Endothelial cell of umbilical vein (primary cell): ENCODE data around the gene NR3C2. TPM values are rescaled to one million over a fixed set of nuclear protein-coding genes. Genes with fewer than 3 reads are reported as not detected.

Experiments
- BruUV-seq: library from RNA; stranded (reverse); fragments of 400-500 nt; replicated peaks from 2 replicates; lab custom pipeline; 2021; lab: Mats Ljungman, UMichigan
- CTCF ChIA-PET: fragments of 300-600, 350-600 bp; sonication (Branson Sonifier 250); formaldehyde crosslinking; loops from one replicate; lab custom pipeline; 2021; ENCODE audit warnings: antibody characterized with exemption, inconsistent platforms; lab: Charles Lee
- POLR2A ChIA-PET: fragments of 300-600, 350-600 bp; sonication (Branson Sonifier 250); formaldehyde crosslinking; loops from one replicate; lab custom pipeline; 2021; ENCODE audit warnings: antibody characterized with exemption, inconsistent platforms; lab: Charles Lee
- DNase-seq: peaks from one replicate; pipeline ENCODE4 v3.0.0-alpha.2; 2011; ENCODE audit warnings: low read depth, low spot score
- FAIRE-seq: peaks from 2 replicates; lab custom pipeline; 2011; peaks lifted over from hg19 to GRCh38; lab: Jason Lieb, UNC
- H2AFZ ChIP-seq: 2 replicates; pipeline ENCODE4 v1.6.0; 2012; ENCODE audit warnings: low read depth, low read length, control low read depth, inconsistent platforms
- H3K27ac ChIP-seq: 2 replicates; pipeline ENCODE4 v1.5.1; 2011; ENCODE audit warnings: low read depth, mild to moderate bottlenecking, control low read depth, low read length, moderate library complexity; ENCODE audit not compliant: insufficient read depth
- H3K27me3 ChIP-seq, 2 experiments: 2 replicates each; pipeline versions ENCODE4 v1.6.0 to v1.6.1; 2011; ENCODE audit warnings: low read length in 2 of 2, mixed read lengths in 1 of 2; ENCODE audit not compliant: control insufficient read depth in 2 of 2, insufficient read depth in 2 of 2
- H3K36me3 ChIP-seq, 2 experiments: 2 replicates in 1 of 2; 3 replicates in 1 of 2; pipeline ENCODE4 v1.5.1; 2011; ENCODE audit warnings: low read length in 2 of 2, mild to moderate bottlenecking in 1 of 2, moderate library complexity in 1 of 2; ENCODE audit not compliant: control insufficient read depth in 2 of 2, insufficient read depth in 2 of 2; ENCODE audit errors: extremely low read depth in 1 of 2
- H3K4me1 ChIP-seq: 3 replicates; pipeline ENCODE4 v1.5.1; 2011; ENCODE audit warnings: mild to moderate bottlenecking, low read length; ENCODE audit not compliant: control insufficient read depth, insufficient read depth; ENCODE audit errors: extremely low read depth
- H3K4me2 ChIP-seq: 2 replicates; pipeline ENCODE4 v1.6.1; 2011; ENCODE audit warnings: low read length, control low read depth, mixed read lengths; ENCODE audit not compliant: insufficient read depth
- H3K4me3 ChIP-seq, 3 experiments: fragments of 200-600 bp in 1 of 3; sonication (generic), shearing (Covaris generic) in 1 of 3; replicated peaks in 1 of 3; 2 replicates each; pipeline ENCODE4 v1.5.1; 2011 to 2016; ENCODE audit warnings: control low read depth in 3 of 3, low read length in 3 of 3, mild to moderate bottlenecking in 2 of 3, inconsistent platforms in 1 of 3, low read depth in 1 of 3, moderate library complexity in 1 of 3; ENCODE audit not compliant: insufficient read depth in 1 of 3
- H3K79me2 ChIP-seq: 2 replicates; pipeline ENCODE4 v1.6.0; 2012; ENCODE audit warnings: low read length, inconsistent platforms; ENCODE audit not compliant: control insufficient read depth, insufficient read depth
- H3K9ac ChIP-seq: replicated peaks from 2 replicates; pipeline ENCODE3; 2011; ENCODE audit warnings: low read length, control low read depth; ENCODE audit not compliant: insufficient read depth; ENCODE audit errors: extremely low read depth
- H3K9me1 ChIP-seq: replicated peaks from 3 replicates; pipeline ENCODE4 v1.6.0; 2011; ENCODE audit warnings: mild to moderate bottlenecking, low read length; ENCODE audit not compliant: control insufficient read depth, insufficient read depth; ENCODE audit errors: extremely low read depth
- H3K9me3 ChIP-seq: replicated peaks from 2 replicates; pipeline ENCODE4 v1.5.1; 2012; ENCODE audit warnings: low read length, inconsistent platforms; ENCODE audit not compliant: control insufficient read depth, insufficient read depth
- H4K20me1 ChIP-seq: replicated peaks from 2 replicates; pipeline ENCODE3; 2011; ENCODE audit warnings: mild to moderate bottlenecking, low read length; ENCODE audit not compliant: control insufficient read depth, insufficient read depth; ENCODE audit errors: extremely low read depth
- CTCF ChIP-seq, 2 donors: IDR thresholded peaks; 1 replicate in 1 of 2; 2 replicates in 1 of 2; pipeline ENCODE4 v1.5.1; 2011; ENCODE audit warnings: low read length in 2 of 2, mild to moderate bottlenecking in 2 of 2, moderate library complexity in 2 of 2, control low read depth in 1 of 2, inconsistent platforms in 1 of 2, low read depth in 1 of 2; ENCODE audit not compliant: insufficient read depth in 1 of 2; ENCODE audit errors: extremely low read depth in 1 of 2
- EZH2 ChIP-seq: IDR thresholded peaks from 2 replicates; pipeline ENCODE4 v1.6.1; 2012; ENCODE audit warnings: borderline replicate concordance, low read depth, mild to moderate bottlenecking, moderate library complexity, low read length, inconsistent platforms; ENCODE audit not compliant: severe bottlenecking
- FOS ChIP-seq: IDR thresholded peaks from 2 replicates; pipeline ENCODE4 v1.6.1; 2011; ENCODE audit warnings: mild to moderate bottlenecking, low read length, moderate library complexity, borderline replicate concordance; ENCODE audit not compliant: insufficient read depth
- GATA2 ChIP-seq: IDR thresholded peaks from 2 replicates; pipeline ENCODE4 v1.7.0; 2011; ENCODE audit warnings: low read depth, mild to moderate bottlenecking, moderate library complexity, mixed read lengths, low read length; ENCODE audit not compliant: insufficient read length, insufficient read depth
- JUN ChIP-seq: IDR thresholded peaks from 2 replicates; pipeline ENCODE4 v1.6.1; 2011; ENCODE audit warnings: borderline replicate concordance, low read depth; ENCODE audit not compliant: insufficient read length, insufficient read depth
- MAX ChIP-seq: IDR thresholded peaks from 2 replicates; pipeline ENCODE4 v1.6.1; 2011; ENCODE audit not compliant: insufficient read depth, insufficient read length
- MYC ChIP-seq: IDR thresholded peaks from one replicate; pipeline ENCODE4 v1.6.1; 2011; ENCODE audit warnings: mild to moderate bottlenecking, low read depth, low read length
- POLR2A ChIP-seq: IDR thresholded peaks from 2 replicates; pipeline ENCODE4 v1.6.1; 2012; ENCODE audit warnings: low read depth, mild to moderate bottlenecking, control low read depth, low read length
- POLR2AphosphoS5 ChIP-seq: IDR thresholded peaks from 2 replicates; pipeline ENCODE4 v1.6.1; 2012; ENCODE audit warnings: low read depth, mild to moderate bottlenecking, control low read depth, low read length, moderate library complexity; ENCODE audit not compliant: insufficient read depth
- dilution Hi-C: fragments of 300-500 bp; cut with MboI; formaldehyde crosslinking; loops from one replicate; pipeline ENCODE4 v1.15.0; 2019; ENCODE audit warnings: low sequenced_read_pairs; ENCODE audit not compliant: extremely low pct_ligation_motif_present
- intact Hi-C: fragments of 100-400 bp; cut with micrococcal nuclease; formaldehyde crosslinking; loops from one replicate; pipeline ENCODE4 v1.10.0; 2022
- polyA plus RNA-seq, 4 experiments: library from polyadenylated mRNA; depleted of rRNA in 3 of 4; stranded (reverse) in 3 of 4; unstranded in 1 of 4; fragments of >200 nt; gene quantifications; 2 replicates each; pipeline versions ENCODE4 v1.2.1 to v1.2.3, GENCODE V29; 2011 to 2012; ENCODE audit warnings: missing spikeins in 1 of 4
- total RNA-seq: library from RNA; stranded (reverse); gene quantifications from 2 replicates; pipeline ENCODE4 v1.2.3, GENCODE V29; 2021

NR3C2 gene
- total and polyA plus RNA-seq, 2 donors (not counting 3 experiments of a cell fraction or from before 2014, with no cell fraction given): 4.8 to 16.4 TPM

- DNase-seq (no peak), FAIRE-seq (no peak)
- POLR2A ChIA-PET: no interaction called here
- TF ChIP-seq CTCF (IDR thresholded peaks at IDR 0.05; ENCODE audit: extremely low read depth in 1 of 2, insufficient read depth in 1 of 2, low read depth in 1 of 2, low read length in 2 of 2) (no peak), FOS (no peak), POLR2A (no peak), EZH2 (no peak), MYC (no peak), MAX (no peak), JUN (no peak), POLR2AphosphoS5 (no peak), GATA2 (no peak)
- H3K9me1 ChIP-seq: no peaks in the 10 kb centered on the region
- CTCF ChIA-PET: no interaction called here
- no peaks in the 10 kb centered on the region for H4K20me1 ChIP-seq
- H3K4me3 ChIP-seq: no peak overlapping the region
- H3K27ac ChIP-seq: no peak overlapping the region
- H3K36me3 ChIP-seq: no peaks in the 10 kb centered on the region
- peaks cover 15% of the 10 kb centered on the region for H3K4me1 ChIP-seq
- no peak overlapping the region for H3K9ac ChIP-seq
- no peaks in the 10 kb centered on the region for H3K27me3 ChIP-seq
- dilution Hi-C loops (no loop called here), intact Hi-C loops (no loop called here)
- no TSS peak for BruUV-seq
- H3K79me2 ChIP-seq: no peaks in the 10 kb centered on the region
- no peak overlapping the region for H3K4me2 ChIP-seq
- H2AFZ ChIP-seq: no peak overlapping the region
- H3K9me3 ChIP-seq: no peaks in the 10 kb centered on the region
These were observed 183.7 kb downstream of the NR3C2 start for GRCh38 chr4:148258535-148258934.
